Spleen (tissue), 3 donors: Measurements from ENCODE around the gene SMARCAL1.

Source experiments
- POLR2A ChIP-seq, 3 donors: fragments of 450-650 bp; IDR thresholded peaks; one replicate each; pipeline ENCODE4 v1.5.1; 2017; ENCODE audit warnings: antibody characterized with exemption in 3 of 3, mild to moderate bottlenecking in 1 of 3
- POLR2AphosphoS5 ChIP-seq, 3 donors: sonication (generic); formaldehyde crosslinking; IDR thresholded peaks; one replicate each; pipeline ENCODE4 v1.5.1; 2017; ENCODE audit warnings: antibody characterized with exemption in 3 of 3

DNA sequence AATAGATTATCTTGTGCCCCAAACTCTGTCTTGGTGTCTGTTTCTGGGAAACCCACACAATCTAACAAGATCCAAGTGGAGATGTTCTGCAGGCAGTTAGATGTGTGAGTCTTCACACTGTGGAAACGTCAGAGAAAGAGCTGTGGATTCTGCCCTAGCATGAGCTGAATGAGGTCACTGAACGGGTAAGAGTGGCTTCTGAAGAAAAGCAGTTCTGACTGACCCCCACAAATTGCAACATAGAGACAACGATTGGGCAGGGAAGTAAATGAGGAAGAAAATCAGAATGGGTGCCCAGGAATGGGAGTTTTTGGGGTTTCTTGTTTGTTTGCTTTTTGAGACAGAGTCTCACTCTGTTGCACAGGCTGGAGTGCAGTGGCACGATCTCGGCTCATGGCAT, 73.5 kb downstream of the SMARCAL1 start:
- no peak for TF ChIP-seq POLR2A (IDR thresholded peaks at IDR 0.05)
- no peak for TF ChIP-seq POLR2AphosphoS5 (IDR thresholded peaks at IDR 0.05)
